Natural killer cell (primary cell): ENCODE measurements around the gene GPR173. TPM values are rescaled to one million over a fixed set of nuclear protein-coding genes. Genes with fewer than 3 reads are reported as not detected.

Experiments used
- ATAC-seq, 3 donors: fragments of 150-1000 bp in 2 of 3; fragments of 200-7000 bp in 1 of 3; cut with Tn5 transposase; 1 replicate in 1 of 3; 2 replicates in 2 of 3; pipeline ENCODE4 v1.10.0; 2021; ENCODE audit warnings: mild to moderate bottlenecking in 2 of 3, moderate library complexity in 2 of 3
- DNase-seq, 2 donors: peaks; one replicate each; pipeline versions ENCODE4 v3.0.0 to v3.0.0-alpha.2; 2013 to 2021; ENCODE audit warnings: mixed read lengths in 1 of 2
- H3K27ac ChIP-seq: one replicate; pipeline ENCODE4 v1.5.1; 2013; ENCODE audit warnings: mild to moderate bottlenecking, low read length
- H3K27me3 ChIP-seq: one replicate; pipeline ENCODE4 v1.6.1; 2013; ENCODE audit warnings: low read length; ENCODE audit not compliant: control insufficient read depth, insufficient read depth
- H3K36me3 ChIP-seq: one replicate; pipeline ENCODE4 v1.6.1; 2013; ENCODE audit warnings: low read length; ENCODE audit not compliant: control insufficient read depth, insufficient read depth
- H3K4me1 ChIP-seq: one replicate; pipeline ENCODE4 v1.6.1; 2013; ENCODE audit warnings: low read length; ENCODE audit not compliant: control insufficient read depth, insufficient read depth
- H3K4me3 ChIP-seq: one replicate; pipeline ENCODE4 v1.5.1; 2013; ENCODE audit warnings: low read length
- H3K9me3 ChIP-seq: one replicate; pipeline ENCODE4 v1.6.1; 2013; ENCODE audit warnings: low read length; ENCODE audit not compliant: control insufficient read depth, insufficient read depth
- H3K27ac Mint-ChIP-seq, 2 donors: one replicate each; pipeline ENCODE4 v1.8.0; 2022; ENCODE audit warnings: mild to moderate bottlenecking in 2 of 2, mixed read lengths in 2 of 2, moderate library complexity in 1 of 2
- H3K27me3 Mint-ChIP-seq, 2 donors: one replicate each; pipeline ENCODE4 v1.8.0; 2022; ENCODE audit warnings: low read depth in 2 of 2, mixed read lengths in 2 of 2
- H3K36me3 Mint-ChIP-seq: one replicate; pipeline ENCODE4 v1.8.0; 2022; ENCODE audit warnings: mixed read lengths
- H3K4me1 Mint-ChIP-seq, 2 donors: one replicate each; pipeline ENCODE4 v1.8.0; 2022; ENCODE audit warnings: mixed read lengths in 2 of 2
- H3K4me3 Mint-ChIP-seq: one replicate; pipeline ENCODE4 v1.8.0; 2022; ENCODE audit warnings: mild to moderate bottlenecking, moderate library complexity, mixed read lengths
- H3K9me3 Mint-ChIP-seq, 2 donors: one replicate each; pipeline ENCODE4 v1.8.0; 2022; ENCODE audit warnings: mixed read lengths in 2 of 2
- CTCF ChIP-seq: fragments of 200-600 bp; IDR thresholded peaks from one replicate; pipeline ENCODE4 v1.8.0; 2022; ENCODE audit warnings: antibody characterized with exemption
- WGBS: methylation state at CpG from one replicate; pipeline ENCODE4 v1.1.7; 2013; ENCODE audit warnings: missing lambda C conversion rate; ENCODE audit not compliant: insufficient coverage; 5-methylcytosine and 5-hydroxymethylcytosine counted together
- intact Hi-C: fragments of 100-400 bp; cut with micrococcal nuclease; formaldehyde crosslinking; loops from one replicate; pipeline ENCODE4 v1.14.2; 2022
- total RNA-seq, 4 donors: library from RNA; stranded (reverse); fragments of 120-200 nt in 1 of 4; gene quantifications; one replicate each; pipeline versions ENCODE4 v1.2.3 to v1.2.4, GENCODE V29; 2013 to 2022

Gene GPR173, protein sequence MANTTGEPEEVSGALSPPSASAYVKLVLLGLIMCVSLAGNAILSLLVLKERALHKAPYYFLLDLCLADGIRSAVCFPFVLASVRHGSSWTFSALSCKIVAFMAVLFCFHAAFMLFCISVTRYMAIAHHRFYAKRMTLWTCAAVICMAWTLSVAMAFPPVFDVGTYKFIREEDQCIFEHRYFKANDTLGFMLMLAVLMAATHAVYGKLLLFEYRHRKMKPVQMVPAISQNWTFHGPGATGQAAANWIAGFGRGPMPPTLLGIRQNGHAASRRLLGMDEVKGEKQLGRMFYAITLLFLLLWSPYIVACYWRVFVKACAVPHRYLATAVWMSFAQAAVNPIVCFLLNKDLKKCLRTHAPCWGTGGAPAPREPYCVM
- total RNA-seq: under 1 TPM in 1 of 3 donors, not detected in 2; 0.48 TPM
- total RNA-seq (2013): 0.07 TPM

- intact Hi-C loops: no loop called here
- Histone ChIP-seq H3K9me3 (no peaks in the 10 kb centered on the region), H3K27ac (no peak within 1 kb of the TSS), H3K27me3 (no peaks in the 10 kb centered on the region), H3K4me1 (no peaks in the 10 kb centered on the region), H3K36me3 (no peaks in the 10 kb centered on the region), H3K4me3 (no peak within 1 kb of the TSS)
- WGBS: 17% methylated on average over 20 of the region's 38 CpGs
- Mint-ChIP-seq H3K27ac (no peak within 1 kb of the TSS), H3K4me3 (no peak within 1 kb of the TSS), H3K36me3 (no peaks in the 10 kb centered on the region), H3K9me3 (no peaks in the 10 kb centered on the region), H3K4me1 (no peaks in the 10 kb centered on the region), H3K27me3 (peaks cover 8 to 13% of the 10 kb centered on the region in 2 donors)
- DNase-seq: no peak
- ATAC-seq: no peak
- no peak for TF ChIP-seq CTCF
Measured at GRCh38 chrX:53048169-53049126, at the start of gene GPR173. Gene GPR173 (plus strand): TSS chrX:53048789. CDS start chrX:53076622, 27,833 bp downstream.

DNA sequence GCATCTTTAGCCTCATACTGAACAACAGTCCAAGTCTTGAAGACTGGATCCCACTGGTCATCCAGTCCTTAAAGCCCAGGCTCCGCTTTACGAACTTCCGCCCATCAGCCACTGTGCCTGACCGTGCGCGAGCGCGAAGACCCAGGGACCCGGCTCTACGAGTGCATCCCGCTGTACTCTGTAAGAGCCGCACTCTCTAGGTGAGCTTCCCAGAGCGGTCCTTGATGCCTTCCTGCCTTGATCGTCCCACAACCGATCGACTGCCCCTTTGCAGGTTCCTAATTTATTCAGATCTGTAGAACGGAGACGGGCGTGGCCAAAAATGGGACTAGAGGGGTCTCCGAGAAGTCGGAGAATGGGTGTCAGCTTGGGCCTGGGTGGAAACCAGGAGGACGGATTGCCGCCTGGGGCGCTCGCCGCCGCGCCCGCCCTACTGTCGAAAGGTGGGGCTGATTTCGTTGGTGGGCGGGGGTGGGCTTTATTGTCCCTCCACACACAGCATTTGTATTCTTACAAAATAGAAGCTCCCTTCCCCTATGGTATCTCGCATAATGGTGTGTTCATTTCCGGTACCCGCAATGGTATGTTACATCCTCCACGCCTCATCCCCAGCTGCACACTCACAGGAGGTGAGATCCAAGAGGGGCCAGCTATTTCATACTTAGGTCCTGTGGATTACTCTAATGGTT is 48.0 kb upstream of the GPR173 start:
- Histone ChIP-seq H3K4me1 (peaks cover 13% of the 10 kb centered on the region), H3K9me3 (no peaks in the 10 kb centered on the region), H3K27me3 (no peaks in the 10 kb centered on the region), H3K36me3 (no peaks in the 10 kb centered on the region), H3K27ac (no peak overlapping the region), H3K4me3 (peak overlapping the region; percentile 32)
- intact Hi-C loops: no loop called here
- Mint-ChIP-seq H3K36me3 (no peaks in the 10 kb centered on the region), H3K27ac (peak overlapping the region in 1 of 2 donors; percentile 70), H3K4me1 (peaks cover 0 to 10% of the 10 kb centered on the region in 2 donors), H3K27me3 (peaks cover 4 to 21% of the 10 kb centered on the region in 2 donors), H3K9me3 (no peaks in the 10 kb centered on the region), H3K4me3 (peak overlapping the region; percentile 66)
- WGBS: 22% methylated on average over 22 of the region's 36 CpGs
- TF ChIP-seq CTCF: no peak
- DNase-seq (peak in 1 of 2 donors; percentile 12), ATAC-seq (peak; percentile 50 to 58 (median 57))

DNA sequence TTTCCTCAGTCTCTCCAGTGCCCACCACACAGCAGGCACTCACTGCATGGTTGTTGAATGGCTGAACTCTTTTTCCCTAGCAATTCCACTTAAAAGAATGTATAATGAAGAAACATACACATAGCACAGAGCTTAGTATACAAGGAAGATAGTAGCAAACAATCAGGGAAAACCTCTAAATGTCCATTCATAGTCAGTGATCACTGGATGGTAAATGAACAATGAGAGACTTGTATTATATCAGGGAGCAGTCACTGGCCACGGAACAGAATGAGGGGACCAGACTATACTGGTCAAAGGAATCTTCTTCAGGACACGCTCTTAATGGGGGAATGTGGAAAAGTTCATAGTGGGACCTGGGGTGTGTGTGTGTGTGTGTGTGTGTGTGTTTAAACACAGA is 46.6 kb upstream of the GPR173 start:
- Histone ChIP-seq H3K4me1 (peaks cover 7% of the 10 kb centered on the region), H3K27me3 (no peaks in the 10 kb centered on the region), H3K9me3 (no peaks in the 10 kb centered on the region), H3K27ac (no peak overlapping the region), H3K4me3 (no peak overlapping the region), H3K36me3 (no peaks in the 10 kb centered on the region)
- Mint-ChIP-seq H3K9me3 (no peaks in the 10 kb centered on the region), H3K27me3 (peaks cover 4 to 21% of the 10 kb centered on the region in 2 donors), H3K4me1 (peaks cover 0 to 6% of the 10 kb centered on the region in 2 donors), H3K27ac (no peak overlapping the region), H3K4me3 (peak overlapping the region; percentile 57), H3K36me3 (no peaks in the 10 kb centered on the region)
- ATAC-seq (no peak), DNase-seq (no peak)
- TF ChIP-seq CTCF: no peak
- intact Hi-C loops: no loop called here
- WGBS: 95% methylated on average over 2 of the region's 2 CpGs
